ENCODE measurements around the gene TOR2A.
A peak's percentile ranks its signal among the peaks of the same experiment; 100 is the strongest.

TOR2A gene

DNA sequence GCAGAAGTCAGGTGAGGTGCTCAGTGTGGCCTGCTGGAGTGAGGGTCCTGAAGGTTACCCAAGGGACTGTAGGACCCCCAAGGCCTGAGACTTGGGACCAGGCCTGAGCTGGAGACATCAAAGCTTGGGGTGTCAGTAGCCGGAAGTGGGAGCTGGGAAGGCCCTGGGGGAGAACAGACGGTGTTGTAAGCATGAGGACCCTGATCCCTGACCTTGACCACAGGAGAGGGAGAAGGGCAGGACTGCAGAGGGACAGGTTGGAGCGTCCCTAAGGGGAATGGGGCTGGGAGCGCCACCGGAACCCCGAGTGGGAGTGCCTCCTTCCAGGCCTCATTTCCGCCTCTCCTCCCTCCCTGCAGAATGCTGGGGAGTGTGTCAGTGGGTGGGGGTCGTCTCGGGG, 18.7 kb downstream of the TOR2A start:
- no peak for DNase-seq

GRCh38 chr9:127715470-127716337, 19.4 kb downstream of the TOR2A start, which contains the start of the genes PTRH1 and TTC16:
Gene PTRH1 (minus strand): TSS chr9:127715663. CDS start chr9:127715639, 24 bp downstream.
Gene TTC16 (plus strand): TSS chr9:127716079. CDS start chr9:127716146, 67 bp downstream.
- peak; percentile 98 for DNase-seq

DNA sequence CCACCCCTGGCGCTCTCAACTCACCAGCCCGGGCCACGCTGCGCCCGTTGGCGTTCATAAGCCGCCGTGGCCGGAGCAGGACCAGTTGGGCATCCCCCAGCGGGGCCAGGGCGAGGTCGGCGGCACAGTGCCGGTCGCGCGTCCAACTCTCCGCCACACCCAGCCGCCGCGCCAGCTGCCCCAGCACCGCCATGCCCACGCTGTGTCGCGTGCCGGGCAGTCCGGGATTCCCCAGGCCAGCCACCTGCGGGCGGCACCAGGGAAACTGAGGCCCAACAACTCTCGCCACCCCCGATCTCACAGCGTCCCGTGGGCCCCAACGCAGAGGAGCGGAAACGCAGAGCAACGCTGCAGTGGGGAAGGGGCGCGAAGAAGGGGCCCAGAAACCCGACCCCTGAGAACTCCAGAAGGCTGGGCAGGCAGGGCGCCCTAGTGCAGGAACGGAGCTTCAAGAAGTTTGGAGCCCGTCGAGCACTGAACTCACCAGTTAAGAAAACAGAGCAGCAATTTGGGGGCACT, 20.1 kb downstream of the TOR2A start:
- no peak for DNase-seq

GRCh38 chr9:127714020-127714750, 20.9 kb downstream of the TOR2A start:
- DNase-seq: no peak

- no peak for DNase-seq
Observed at GRCh38 chr9:127712867-127713266, 22.2 kb downstream of the TOR2A start.

DNA sequence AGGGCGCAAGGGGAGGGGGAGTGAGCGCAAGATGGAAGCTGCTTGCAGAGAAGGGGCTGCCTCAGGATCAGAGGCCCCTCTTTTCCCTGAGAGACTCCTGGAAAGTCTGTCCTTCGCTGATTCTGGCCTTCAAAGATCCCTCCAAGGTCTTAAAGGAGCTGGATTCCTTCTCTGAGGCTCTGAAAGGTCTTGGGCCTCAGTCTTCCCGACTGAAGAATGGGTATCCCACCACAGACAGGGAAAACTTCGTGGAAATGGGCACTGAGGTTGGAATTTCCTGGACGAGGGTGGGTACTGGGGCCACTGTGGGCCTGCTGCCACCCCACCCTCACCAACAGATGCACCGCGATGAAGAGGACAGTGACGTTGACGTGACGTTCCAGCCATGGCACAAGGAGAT, 22.7 kb downstream of the TOR2A start:
- no peak for DNase-seq

DNA sequence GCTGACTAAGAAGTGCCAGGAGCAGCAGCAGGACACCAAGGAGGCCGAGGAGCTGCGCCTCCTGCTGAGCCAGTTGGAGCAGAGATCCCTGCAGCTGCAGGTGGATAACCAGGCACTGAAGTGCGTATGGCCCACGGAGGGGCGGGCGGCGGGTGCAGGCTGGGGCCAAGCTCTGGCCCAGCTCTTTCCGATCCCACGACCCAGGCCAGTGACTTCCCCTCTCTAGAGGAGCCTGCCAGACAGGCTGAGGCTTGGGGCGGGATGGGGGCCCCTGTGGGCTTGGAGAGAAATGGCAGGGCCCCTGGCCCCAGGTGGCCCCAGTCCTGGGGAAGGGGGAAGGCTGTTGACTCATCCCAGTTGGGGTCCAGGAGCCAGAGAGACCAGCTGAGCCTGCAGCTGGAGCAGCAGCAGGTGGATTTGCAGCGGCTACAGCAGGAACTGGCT, 23.2 kb downstream of the TOR2A start:
- DNase-seq: no peak

- DNase-seq: no peak
Observed at GRCh38 chr9:127711226-127711701, 23.8 kb downstream of the TOR2A start.

DNA sequence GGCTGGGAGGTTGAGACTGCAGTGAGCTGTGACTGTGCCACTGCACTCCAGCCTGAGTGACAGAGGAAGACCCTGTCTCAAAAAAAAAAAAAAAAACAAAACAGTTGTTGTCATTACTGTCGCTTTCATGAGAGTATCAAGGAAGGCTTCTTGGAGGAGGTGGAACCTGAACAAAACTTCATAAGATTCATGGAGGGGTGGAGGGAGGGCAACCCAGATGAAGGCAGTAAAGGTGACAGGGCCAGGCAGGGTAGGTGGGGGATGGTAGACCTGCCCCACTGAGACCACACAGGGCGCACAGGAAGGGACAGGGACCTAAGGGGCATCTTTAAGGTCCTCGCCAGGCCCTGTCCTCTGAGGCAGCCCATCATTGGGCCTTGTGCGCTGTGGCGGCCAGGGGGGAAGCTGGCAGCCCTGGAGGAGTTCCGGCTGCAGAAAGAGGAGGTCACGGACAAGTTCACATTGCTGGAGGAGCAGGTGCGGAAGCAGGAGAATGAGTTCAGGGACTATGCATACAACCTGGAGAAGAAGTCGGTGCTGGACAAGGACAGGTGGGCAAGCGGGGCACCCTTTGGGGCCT, 24.8 kb downstream of the TOR2A start:
- DNase-seq: no peak

DNA sequence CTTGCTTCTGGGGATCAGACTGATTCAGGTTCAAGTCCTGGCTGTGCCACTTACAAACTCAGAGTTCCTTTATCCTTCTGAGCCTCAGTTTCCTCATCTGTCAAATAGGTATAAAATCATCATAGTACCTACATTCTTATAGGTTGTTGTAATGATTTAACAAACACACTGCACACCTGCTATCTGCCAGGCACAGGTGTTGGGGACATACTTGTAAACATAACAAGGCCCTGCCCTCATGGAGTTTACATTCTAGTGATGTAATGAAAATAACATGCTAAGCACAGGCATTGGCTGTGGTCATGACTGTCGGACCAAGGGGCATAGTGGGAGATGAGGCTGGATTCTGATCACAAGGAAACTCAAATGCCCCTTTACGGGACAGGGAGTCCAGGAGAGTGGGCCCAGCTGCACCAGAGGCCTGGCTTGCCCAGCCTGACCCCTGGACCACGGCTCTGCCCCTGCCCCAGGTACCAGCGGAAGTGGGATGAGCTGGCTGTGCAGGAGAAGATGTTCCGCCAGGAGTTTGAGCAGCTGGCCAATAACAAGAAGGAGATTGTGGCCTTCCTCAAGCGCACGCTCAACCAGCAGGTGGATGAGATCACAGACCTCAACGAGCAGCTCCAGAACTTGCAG, 26.0 kb downstream of the TOR2A start:
- DNase-seq: no peak

GRCh38 chr9:127707766-127708165, 27.3 kb downstream of the TOR2A start:
- DNase-seq: peak; percentile 52

DNA sequence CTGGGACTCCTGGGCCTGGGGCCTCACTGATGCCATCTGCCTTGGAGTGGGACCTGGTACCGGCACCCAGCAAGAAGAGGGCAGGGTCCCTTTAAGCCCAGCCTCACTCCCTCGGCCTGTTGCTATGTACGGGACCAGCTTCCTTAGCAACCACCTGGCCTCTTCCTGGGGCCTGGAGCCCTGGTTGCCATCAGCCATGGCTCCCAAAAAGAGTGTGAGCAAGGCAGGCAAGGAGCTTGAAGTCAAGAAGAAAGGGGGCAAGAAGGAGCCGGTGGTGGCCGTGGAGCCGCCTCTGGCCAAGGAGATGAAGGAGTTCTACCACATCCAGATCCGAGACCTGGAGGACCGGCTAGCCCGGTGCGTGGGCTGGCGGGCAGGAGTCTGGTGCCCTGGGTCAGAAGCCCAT, 28.3 kb downstream of the TOR2A start, which contains the start of gene CFAP157:
TSS of gene CFAP157 (plus strand) at position 153 of the 406 bp plus-strand sequence. CDS start at position 197, 44 bp downstream.
- no peak for DNase-seq

DNA sequence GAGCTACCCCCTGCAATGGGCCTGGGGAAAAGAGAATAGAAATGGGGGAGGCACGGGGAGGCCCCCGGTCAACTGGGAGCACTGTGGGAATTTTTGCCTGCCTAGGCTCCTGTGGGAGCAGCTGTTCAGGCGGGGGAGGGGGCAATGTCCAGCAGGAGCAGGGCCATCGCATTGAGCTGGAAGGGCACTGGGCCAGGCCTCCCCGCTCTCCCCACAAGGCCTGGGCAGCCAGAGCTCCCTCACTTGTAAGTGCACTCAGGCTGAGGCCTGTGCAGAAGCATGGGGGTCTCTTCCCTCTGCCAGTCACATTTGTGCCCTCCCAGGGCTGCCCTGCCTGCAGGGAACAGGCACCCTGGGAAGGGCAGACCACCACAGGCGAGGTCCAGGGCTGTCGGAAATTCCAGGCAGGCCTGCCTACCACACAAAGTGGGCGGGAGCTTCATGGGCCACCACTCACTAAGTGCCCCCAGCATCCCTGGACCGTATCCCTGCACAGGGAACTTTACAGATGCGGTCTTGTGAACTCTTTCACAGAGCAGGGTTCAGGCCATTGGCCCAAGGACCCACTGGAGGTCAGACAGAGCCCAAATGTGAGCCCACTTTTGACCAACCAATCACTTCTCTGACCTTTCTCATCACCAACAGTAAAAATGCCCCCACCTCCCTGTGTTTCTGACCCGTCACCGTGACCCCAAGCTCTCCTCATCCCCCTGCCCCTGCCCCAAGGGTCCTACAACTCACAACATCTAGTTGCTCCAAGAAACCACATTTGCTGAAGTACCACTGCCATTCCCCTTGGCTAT, 29.3 kb downstream of the TOR2A start:
- no peak for DNase-seq

- no peak for DNase-seq
Observed at GRCh38 chr9:127703289-127703946, 31.7 kb downstream of the TOR2A start.

- DNase-seq: no peak
Observed at GRCh38 chr9:127700594-127701255, 34.4 kb downstream of the TOR2A start.

- no peak for DNase-seq
Observed at GRCh38 chr9:127700140-127700539, 35.0 kb downstream of the TOR2A start.

- DNase-seq: peak; percentile 90
Observed at GRCh38 chr9:127698985-127699670, 36.0 kb downstream of the TOR2A start.

GRCh38 chr9:127698386-127698785, 36.7 kb downstream of the TOR2A start:
- no peak for DNase-seq

GRCh38 chr9:127697575-127697974, 37.5 kb downstream of the TOR2A start:
- no peak for DNase-seq
